ENCODE data around the gene ZBTB42.

Gene ZBTB42

GRCh38 chr14:104782086-104782807 is 18.7 kb upstream of the ZBTB42 start:
- DNase-seq (ENCODE audit: low read depth, low spot score): no peak

GRCh38 chr14:104782808-104783139 is 18.1 kb upstream of the ZBTB42 start:
- DNase-seq (ENCODE audit: low read depth, low spot score): no peak

- DNase-seq (ENCODE audit: low read depth, low spot score): no peak
These were observed 17.2 kb upstream of the ZBTB42 start for GRCh38 chr14:104783484-104784217.

- DNase-seq (ENCODE audit: low read depth, low spot score): no peak
These were observed 16.7 kb upstream of the ZBTB42 start for GRCh38 chr14:104784218-104784568.

- DNase-seq (ENCODE audit: low read depth, low spot score): no peak
These were observed 15.8 kb upstream of the ZBTB42 start for GRCh38 chr14:104784846-104785707.

- DNase-seq (ENCODE audit: low read depth, low spot score): no peak
These were observed 15.2 kb upstream of the ZBTB42 start for GRCh38 chr14:104785708-104786080.

- no peak for DNase-seq (ENCODE audit: low read depth, low spot score)
These were observed 14.8 kb upstream of the ZBTB42 start for GRCh38 chr14:104786091-104786586.

- no peak for DNase-seq (ENCODE audit: low read depth, low spot score)
These were observed 13.9 kb upstream of the ZBTB42 start for GRCh38 chr14:104786726-104787675.

- no peak for DNase-seq (ENCODE audit: low read depth, low spot score)
These were observed 13.2 kb upstream of the ZBTB42 start for GRCh38 chr14:104787736-104788135.

- DNase-seq (ENCODE audit: low read depth, low spot score): no peak
These were observed 12.6 kb upstream of the ZBTB42 start for GRCh38 chr14:104788161-104788818.

- DNase-seq (ENCODE audit: low read depth, low spot score): no peak
These were observed 11.8 kb upstream of the ZBTB42 start for GRCh38 chr14:104788873-104789663.

- DNase-seq (ENCODE audit: low read depth, low spot score): no peak
These were observed 10.9 kb upstream of the ZBTB42 start for GRCh38 chr14:104789752-104790743.

- DNase-seq (ENCODE audit: low read depth, low spot score): no peak
These were observed 9.5 kb upstream of the ZBTB42 start for GRCh38 chr14:104791425-104791824.

- DNase-seq (ENCODE audit: low read depth, low spot score): no peak
These were observed 8.6 kb upstream of the ZBTB42 start for GRCh38 chr14:104792101-104792884.

- no peak for DNase-seq (ENCODE audit: low read depth, low spot score)
These were observed 7.8 kb upstream of the ZBTB42 start for GRCh38 chr14:104792945-104793702.

GRCh38 chr14:104793703-104793959 is 7.3 kb upstream of the ZBTB42 start:
- no peak for DNase-seq (ENCODE audit: low read depth, low spot score)

- no peak for DNase-seq (ENCODE audit: low read depth, low spot score)
These were observed 6.8 kb upstream of the ZBTB42 start for GRCh38 chr14:104794099-104794498.

All from iPS DF 19.7 (cell line).